NCI-H345 (cell line): ENCODE results near the gene PLCB2.
A peak's percentile ranks its signal among the peaks of the same experiment; 100 is the strongest.

Experiments used
- DNase-seq: peaks from one replicate; lab custom pipeline; 2025; lab: John Stamatoyannopoulos, UW

Gene PLCB2

DNA sequence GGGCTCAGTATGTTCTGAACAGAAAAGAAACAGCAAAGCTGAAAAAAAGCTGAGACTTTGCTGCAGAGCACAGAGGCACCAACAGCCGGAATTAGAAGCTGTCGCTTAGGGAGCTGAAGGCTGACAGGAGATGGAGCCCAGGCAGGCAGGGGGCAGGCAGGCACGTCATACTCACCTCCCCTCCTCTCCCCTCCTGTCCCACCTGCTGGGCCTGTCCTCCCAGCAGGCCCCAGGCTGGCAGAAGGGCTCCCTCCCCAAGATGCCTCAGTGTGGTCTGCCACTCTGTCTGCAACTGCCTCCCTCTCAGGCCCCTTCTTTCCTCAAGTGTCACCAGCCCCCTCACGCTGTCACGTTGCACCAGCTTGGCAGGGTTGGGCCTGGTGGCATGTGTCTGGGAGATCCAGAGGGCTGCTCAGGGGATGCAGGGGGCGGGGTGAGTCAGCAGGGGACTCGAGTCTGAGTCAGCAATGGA lies 21.6 kb downstream of the PLCB2 start:
- no peak for DNase-seq

DNA sequence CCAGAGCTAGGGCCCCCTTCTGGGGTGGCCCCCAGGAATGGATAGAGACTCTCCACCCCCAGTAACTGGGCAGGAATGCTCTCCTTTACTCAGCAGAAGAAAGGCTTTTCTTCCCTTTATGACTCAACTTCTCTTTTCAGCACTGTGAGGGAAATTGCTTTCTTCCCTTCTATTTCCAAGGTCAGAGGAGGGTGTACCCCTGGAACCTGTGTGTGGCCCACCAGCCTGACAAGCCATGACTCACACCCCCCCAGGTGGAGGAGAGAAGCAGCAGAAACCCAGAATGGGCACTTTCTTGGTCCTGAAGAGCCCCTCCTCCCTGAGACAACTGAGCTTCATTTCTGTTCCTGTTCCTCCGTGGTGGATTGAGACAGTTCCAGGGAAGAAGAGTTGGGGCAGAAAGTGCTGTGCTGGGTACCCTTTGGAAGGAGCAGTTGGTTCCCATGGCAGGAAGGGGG lies 22.2 kb downstream of the PLCB2 start:
- no peak for DNase-seq

DNA sequence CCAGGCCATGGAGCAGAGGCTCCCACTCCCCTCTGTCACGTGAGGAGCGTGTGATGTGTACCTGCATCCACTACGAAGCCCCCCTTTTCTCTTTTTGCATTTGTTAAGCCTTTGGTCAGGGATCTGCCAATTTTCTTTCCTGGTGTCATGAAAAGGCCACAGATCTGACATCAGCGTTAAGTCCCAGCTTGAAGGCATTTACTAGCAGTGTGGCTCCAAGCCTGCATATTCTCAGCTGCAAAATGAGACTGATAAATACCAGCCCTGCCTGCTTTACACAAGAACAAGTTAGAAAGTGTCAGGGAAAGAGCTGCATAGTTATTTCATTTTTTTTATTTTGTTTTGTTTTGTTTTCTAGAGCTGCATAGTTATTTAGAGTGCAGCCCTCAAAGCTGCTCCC lies 22.6 kb downstream of the PLCB2 start:
- DNase-seq, result no peak

DNA sequence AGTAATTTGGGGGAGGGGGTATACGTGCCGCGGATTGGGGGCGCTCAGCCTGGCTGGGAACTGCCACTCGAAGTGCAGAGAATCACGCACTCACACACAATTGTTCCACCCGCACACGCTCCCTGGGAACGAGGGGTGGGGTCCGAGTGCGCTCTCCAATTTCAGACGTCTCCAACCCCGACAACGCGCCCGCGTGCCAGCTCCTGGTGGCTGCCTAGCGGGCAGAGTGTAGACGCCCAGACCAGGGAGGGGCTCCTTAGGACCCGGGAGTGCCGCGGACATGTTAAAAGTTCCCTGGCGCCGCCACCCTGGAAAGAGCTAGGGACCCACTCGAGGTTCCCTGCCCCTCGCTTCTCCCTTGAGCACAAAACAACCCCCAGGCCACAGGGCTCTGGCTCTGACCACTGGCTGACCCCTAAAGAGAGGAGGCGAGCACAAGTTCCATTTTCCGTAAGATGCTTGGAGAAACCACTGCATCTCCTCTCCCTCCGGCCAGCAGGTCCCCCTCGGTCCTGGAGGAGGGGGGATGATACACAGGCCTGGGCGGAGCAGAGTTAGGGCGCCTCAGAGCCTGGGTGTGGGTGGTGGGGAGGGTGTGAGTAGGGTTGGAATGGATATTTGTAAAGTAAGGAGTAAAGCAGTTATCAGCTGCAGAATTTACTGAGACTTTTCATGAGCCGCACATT lies 24.0 kb downstream of the PLCB2 start:
- no peak for DNase-seq

DNA sequence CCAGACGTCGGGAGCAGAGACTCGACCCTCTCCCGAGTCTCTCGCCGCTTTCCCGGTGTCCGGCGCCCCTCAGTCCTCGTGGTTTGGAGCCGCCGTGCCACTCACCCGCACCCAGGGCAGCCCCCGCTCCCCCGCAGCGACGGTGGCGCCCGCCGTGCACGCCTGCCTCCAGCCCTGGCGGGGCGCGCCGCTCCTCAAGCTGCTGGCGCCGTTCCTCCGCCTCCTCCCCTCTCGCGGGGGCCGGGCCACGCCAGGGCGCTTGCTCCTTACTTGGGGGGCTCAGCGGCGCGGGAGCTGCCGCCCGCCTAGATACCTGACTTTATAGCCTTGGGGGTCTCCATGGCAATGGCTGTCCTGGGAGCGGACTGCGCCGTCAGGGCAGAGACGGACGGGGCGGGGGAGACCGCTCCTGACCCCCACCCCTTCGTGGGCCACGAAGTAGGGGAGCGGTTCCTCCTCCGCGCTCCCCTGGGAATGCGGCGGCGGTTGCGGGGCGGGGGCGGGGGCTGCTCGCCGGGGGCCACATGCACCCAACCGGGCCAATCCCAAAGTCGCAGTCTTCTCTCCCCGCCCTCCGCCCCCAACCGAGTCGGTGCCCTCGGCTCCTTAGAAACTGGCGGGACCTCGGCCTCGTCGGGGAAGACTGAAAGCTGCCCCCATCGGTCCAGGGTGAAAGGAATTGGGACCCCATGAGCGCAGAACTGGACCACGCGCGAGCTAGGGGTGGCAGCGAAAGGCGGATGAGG lies 24.7 kb downstream of the PLCB2 start, which contains the start of gene ANKRD63:
Gene ANKRD63, minus strand, starts transcription at position 196 of the 746 bp plus-strand sequence. CDS start 478 bp downstream, outside the sequence.
- DNase-seq, result no peak

DNA sequence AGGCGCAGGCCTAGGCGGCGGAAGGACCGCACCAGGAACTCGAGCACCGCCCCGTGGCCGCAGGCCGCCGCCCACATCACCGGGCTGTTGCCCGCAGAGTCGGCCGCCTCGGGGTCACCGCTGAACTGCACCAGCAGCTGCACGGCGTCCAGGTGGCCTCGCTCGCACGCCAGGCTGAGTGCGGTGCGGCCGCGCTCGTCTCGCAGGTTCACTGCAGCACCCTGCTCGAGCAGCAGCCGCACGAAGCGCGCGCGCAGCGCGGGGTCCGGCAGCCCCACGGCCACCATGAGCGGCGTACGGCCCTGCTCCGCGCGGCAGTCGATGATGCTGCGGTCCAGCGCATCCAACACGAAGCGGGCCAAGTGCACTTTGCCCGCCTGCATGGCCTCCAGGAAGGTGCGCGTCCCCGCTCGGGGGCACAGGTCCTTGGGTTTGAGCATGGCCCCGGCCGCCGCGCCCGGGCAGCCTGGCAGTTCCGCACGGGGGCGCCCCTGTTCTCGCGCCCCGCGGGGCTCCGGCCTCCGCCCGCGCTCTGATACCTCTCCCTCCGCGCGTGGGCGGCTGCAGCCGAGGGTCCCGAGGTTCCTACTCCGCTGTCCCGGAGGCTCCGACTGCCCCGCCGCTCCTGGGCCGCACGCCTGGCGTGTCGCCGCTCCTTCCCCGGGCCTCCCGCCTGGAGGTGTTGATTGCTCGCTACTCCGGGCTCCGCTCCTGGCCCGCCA lies 25.4 kb downstream of the PLCB2 start:
- DNase-seq, result no peak

DNA sequence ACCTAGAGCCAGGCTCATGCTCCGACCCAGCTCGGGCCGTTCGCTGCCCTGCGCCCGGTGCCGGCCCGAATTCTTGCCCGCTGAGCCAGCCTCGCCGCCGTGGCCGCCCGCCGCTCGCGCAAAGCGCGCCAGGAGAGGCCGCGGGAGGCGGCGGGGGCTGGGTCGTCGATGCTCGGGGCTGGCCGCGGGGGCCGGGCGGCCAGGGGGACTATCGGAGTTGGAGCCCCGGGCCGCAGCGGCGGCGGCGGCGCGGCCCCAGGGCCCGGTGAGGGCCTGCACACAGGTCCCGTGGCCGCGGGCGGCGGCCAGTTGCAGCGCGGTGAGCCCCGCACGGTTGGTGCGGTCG lies 26.0 kb downstream of the PLCB2 start:
- DNase-seq, result no peak

DNA sequence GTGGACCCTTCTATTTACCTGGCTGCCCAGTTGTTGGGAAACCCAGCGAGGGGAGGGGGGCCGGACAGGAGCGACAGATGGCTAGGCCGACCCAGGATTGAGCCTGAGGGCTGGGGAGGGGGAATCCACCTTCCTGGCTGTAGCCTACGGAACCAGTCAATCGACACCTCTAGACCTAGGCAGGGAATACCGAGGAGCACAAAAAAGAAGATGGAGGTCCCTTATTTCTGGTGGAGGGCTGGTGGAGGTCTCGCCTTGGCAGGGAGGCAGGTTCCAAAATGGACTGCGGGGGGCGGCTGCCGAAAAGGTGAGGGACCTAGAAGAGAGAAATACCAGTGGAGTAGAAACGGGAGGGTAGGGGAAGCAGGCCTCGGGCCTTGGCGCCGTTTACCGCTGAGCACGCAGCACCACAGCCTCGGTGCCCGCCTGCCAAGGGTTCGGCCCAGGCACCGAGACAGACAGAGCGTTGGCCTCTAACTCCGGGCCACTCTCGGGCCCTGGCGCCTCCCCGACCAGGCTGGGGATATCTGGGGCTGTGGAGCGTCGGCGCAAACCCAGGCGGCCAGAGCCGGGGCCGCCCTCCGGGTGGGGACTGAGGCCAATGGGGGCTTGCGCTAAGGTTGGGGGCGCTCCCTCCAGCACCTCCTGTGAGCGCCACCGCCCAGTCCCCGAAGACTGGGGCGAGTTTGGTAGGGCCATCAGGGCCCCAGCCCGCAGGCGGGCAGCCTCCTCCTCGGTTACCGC lies 26.5 kb downstream of the PLCB2 start:
- DNase-seq, result no peak

DNA sequence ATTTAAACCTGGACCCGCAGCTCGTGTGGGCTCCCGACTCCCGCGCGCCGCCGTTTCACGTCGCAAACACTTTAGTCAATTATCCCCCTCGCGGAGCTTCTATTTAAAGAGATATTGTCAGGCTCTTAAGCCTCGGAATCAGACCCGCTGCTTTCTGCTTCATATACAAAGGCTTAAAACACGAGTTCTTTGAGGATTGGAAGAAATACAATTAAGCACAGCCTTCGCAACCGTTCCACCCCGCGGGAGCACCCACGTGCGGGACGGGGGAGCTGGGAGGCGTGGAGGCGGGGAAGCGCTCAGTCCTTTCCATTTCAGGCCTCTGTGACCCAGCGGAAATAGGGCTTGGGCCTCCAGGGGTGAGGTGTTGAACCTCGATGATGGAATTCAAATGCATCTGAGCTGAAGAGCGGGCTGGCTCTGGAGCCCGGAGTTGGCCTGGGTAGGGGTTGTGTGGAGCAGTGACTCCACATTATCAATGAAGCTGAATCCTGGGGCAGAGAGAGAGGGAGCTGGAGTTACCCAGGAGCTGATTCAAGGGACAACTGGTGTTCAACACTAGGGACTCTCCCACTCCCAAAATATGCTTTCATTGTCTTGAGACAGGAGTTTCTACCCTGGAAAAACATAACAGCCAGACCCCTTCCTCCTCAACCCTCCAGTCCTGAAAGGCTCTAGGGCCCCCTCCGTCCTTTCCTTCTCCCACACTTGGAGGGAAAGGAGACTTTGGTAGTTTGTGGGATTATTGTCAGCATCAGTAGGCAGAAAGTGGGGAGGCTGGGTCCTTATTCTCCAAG lies 27.3 kb downstream of the PLCB2 start:
- DNase-seq, result no peak

DNA sequence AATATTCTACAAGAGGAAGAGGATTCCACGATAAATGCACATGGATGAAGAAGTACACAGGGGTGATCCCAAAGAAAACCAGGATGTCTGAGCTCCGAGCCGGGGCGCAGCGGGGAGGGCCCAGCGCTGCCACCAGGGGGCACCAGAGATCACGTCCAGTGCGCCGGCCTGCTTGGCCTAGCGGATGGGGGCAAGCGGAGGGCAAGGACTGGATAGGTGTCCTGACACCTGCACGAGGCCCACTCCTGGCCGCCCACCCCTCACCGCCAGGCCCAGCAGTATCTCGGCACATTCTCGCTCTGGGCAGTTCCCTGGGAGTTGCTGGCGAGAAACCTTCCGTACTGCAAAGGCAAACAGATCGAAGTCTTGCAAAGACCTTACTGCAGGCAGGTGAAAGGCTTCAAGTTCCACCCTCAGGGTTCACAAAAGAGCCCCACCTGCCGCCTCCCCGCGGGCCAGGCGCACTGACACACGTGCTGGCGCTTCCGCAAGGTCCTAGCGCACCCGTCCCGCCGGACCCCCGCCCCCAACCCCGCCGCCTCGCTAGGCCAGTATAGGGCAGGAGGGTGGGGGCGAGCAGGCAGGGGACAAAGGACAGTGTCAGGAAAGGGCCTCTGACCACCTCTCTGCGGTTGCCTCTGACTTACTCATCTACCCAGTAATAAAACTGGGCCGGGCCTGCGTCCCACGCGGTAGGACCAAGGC lies 28.1 kb downstream of the PLCB2 start:
- peak; percentile 57 for DNase-seq

DNA sequence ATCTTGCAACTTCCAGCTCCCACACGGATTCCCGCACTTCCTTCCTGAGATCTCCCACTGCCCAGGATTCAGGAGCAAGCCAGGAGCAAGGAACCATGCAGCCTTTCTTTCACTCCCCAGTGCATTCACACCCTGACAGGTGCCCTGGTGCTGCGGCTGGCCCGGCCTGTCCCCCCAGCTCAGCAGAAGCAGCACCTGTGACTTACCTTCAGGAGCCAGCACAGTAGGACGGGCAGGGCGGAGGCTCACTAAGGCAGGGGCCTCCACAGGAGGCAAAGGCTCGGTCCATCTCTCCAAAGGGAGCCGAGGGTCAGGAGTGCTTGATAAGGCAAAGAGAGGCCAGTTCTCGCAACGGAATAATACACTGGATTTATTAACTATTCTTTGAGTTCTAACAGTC lies 29.7 kb downstream of the PLCB2 start:
- no peak for DNase-seq

DNA sequence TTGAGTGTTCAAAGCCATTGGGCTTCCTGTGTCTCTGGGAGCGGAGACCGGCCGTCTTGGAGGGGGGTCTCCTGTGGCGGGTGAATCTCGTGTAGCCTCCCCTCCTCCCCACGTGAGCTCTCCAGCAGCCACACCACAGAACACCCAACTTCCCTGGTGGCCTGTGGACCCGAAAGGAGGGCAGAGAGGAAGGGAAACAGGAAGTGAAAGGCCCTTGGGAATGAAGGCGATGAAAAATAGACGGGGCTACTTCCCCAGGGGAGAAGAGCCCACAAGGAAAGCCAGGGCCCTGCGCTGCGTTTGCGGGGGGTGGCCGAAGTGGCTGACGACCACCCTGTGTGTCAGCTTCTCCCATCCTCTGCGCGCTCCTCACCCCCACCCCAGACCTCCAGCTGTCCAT lies 30.3 kb downstream of the PLCB2 start:
- no peak for DNase-seq

DNA sequence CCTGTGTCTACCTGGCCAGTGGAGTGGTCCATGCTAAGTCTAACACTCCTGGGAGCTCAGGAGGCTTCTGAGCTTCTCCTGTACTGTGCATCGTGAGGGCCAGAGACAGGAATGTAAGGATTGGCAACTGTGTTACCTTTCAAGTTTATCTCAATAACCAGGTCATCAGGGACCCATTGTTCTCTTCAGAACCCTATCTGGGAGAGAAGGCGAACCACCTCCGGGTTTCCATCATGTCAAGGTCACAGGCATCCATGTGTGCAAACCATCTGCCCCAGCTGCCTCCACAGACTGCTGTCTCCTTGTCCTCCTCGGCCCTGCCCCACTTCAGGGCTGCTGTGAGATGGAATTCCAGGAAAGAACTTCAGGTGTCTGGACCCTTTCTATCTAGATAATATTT lies 30.8 kb downstream of the PLCB2 start:
- DNase-seq, result no peak

DNA sequence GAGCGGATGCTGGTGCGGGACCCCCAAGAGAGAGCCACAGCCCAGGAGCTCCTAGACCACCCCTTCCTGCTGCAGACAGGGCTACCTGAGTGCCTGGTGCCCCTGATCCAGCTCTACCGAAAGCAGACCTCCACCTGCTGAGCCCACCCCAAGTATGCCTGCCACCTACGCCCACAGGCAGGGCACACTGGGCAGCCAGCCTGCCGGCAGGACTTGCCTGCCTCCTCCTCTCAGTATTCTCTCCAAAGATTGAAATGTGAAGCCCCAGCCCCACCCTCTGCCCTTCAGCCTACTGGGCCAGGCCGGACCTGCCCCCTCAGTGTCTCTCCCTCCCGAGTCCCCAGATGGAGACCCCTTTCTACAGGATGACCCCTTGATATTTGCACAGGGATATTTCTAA lies 31.8 kb downstream of the PLCB2 start:
- no peak for DNase-seq

DNA sequence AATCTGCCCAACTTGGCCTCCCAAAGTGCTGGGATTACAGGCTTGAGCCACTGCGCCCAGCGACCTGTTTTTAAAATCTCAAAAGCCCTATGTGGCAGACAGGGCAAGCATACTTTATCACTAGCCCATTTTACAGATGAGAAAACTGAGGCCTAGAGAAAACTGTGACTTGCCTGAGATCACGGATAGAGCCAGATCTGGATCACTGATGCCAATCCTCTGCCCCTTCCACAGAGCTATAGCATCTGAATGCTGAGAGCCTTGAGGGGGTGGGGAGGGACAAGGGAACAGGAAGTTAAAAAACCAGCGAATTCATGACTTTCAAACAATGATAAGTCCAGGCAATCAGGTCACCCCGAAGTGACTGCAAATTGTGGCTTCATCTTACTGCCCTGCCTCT lies 32.2 kb downstream of the PLCB2 start:
- no peak for DNase-seq

DNA sequence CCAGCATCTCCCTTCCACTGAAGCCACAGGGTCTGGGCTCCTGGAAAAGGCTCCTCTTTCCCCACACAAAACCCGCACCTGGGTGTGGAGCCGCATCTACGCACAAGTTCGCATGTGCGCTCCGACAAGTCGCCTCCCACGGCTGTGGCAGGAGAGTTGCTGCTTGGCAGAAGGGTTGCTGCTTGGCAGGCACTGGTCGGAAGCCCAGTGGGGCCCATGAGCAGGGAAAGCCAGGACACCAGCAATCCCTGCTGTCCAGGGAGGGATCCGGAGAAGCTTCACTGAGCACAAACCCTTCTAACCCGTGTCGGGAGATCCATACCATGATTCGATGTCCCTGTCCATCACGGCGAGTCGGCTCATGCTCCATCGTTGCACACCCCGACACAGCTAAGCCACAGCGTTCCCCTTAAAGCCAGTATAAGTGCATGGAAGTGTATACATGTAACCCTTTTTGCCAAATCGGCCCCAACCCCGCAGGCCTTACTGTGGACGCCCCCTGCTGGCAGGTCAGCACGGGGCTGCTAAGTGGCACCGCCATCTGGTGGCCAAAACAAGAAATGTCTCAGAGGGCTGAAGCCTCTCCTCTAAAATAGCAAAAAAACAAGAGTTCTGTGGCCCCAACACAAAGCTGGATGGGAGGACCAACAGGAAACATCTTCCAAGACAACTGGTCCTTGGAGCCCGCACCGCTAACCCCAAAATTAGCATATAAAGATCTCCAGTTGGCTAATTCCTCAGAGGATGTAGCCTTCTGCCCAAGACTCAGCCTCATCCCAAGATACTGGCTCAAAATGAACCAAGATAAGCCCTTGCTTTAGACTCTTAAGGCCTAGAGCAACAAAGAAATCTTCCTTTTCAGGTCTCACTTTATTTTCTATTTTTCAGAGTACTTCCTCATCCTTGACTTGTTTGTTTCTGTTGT lies 33.1 kb downstream of the PLCB2 start:
- peak; percentile 59 for DNase-seq

DNA sequence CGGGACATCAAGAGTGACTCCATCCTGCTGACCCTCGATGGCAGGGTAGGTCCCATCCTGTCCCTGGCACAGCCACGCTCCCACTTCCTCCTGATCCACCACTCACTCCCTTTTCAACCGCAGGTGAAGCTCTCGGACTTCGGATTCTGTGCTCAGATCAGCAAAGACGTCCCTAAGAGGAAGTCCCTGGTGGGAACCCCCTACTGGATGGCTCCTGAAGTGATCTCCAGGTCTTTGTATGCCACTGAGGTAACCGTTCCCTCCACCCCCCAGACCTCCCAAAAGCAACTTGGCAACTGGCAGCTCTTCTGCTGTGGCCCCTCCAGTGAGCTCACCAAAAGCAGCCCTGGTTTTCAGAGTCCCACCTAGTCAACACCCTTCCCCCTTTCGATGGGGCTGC lies 34.3 kb downstream of the PLCB2 start:
- no peak for DNase-seq

DNA sequence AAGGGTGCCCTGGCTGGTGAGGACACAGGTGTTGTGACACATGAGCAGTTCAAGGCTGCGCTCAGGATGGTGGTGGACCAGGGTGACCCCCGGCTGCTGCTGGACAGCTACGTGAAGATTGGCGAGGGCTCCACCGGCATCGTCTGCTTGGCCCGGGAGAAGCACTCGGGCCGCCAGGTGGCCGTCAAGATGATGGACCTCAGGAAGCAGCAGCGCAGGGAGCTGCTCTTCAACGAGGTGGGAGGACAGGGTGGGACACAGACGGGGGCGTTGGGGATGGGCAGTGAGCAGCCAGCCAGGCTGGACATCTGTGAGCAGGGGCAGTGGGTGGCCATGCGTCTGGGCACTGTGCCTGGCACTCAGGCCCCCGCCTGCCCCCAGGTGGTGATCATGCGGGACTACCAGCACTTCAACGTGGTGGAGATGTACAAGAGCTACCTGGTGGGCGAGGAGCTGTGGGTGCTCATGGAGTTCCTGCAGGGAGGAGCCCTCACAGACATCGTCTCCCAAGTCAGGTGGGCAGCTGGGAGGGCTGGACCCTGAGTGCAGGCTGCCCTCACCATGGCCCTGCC lies 35.2 kb downstream of the PLCB2 start:
- DNase-seq, result no peak
